ENCODE results near the gene HS6ST2. TPM values are rescaled to one million over a fixed set of nuclear protein-coding genes. Genes with fewer than 3 reads are reported as not detected.

The HS6ST2 gene
- total RNA-seq, 2 experiments from 2014 or later: not detected

DNA sequence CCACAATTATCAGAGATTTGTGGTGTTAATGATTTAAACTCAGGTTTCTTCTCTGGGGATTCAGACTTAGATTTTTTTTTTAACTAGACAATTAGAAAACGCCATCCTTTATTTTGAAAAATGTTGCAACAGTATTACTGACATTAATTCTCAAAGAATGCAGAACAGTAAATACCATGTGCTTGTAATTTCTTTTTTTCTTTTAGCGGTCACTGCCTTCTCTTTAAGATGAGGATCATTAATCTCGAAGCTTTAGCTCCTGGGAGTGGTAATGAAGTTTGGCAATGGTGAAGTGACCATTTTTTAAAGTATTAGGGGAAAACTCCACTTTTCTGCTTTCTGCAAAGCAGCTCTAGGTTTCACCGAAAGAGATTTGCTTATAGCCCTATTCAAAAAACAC is 305.6 kb downstream of the HS6ST2 start:
- POLR2A ChIA-PET: no interaction called here

GRCh38 chrX:132651421-132652086 is 306.9 kb downstream of the HS6ST2 start:
- ChIA-PET CTCF (no interaction called here), POLR2A (no interaction called here)
- Mint-ChIP-seq H3K27ac (no peak overlapping the region), H3K4me1 (no peaks in the 10 kb centered on the region), H3K27me3 (peaks cover 9% of the 10 kb centered on the region), H3K9me3 (no peaks in the 10 kb centered on the region), H3K36me3 (ENCODE audit: low read depth) (no peaks in the 10 kb centered on the region), H3K4me3 (no peak overlapping the region)
- DNase-seq: no peak

More for the DNA sequence above, 305.6 kb downstream of the HS6ST2 start:
- Mint-ChIP-seq H3K9me3 (no peaks in the 10 kb centered on the region), H3K27ac (no peak overlapping the region), H3K4me3 (no peak overlapping the region), H3K4me1 (no peaks in the 10 kb centered on the region), H3K36me3 (ENCODE audit: low read depth) (no peaks in the 10 kb centered on the region), H3K27me3 (peaks cover 9% of the 10 kb centered on the region)
- CTCF ChIA-PET: no interaction called here
- no peak for DNase-seq

- CTCF ChIA-PET: no interaction called here
- H3K36me3 Mint-ChIP-seq (ENCODE audit: low read depth): no peaks in the 10 kb centered on the region
- POLR2A ChIA-PET: interaction anchor here (0.7 kb wide), 1 partner anchor 66 kb away, joined by 5 read pairs; no protein-coding TSS in a partner anchor
- peaks cover 6% of the 10 kb centered on the region for H3K27me3 Mint-ChIP-seq
- H3K4me1 Mint-ChIP-seq: no peaks in the 10 kb centered on the region
- no peak for DNase-seq
- no peaks in the 10 kb centered on the region for H3K9me3 Mint-ChIP-seq
- no peak overlapping the region for H3K4me3 Mint-ChIP-seq
- H3K27ac Mint-ChIP-seq: no peak overlapping the region
Observed at GRCh38 chrX:132648895-132649294, 309.5 kb downstream of the HS6ST2 start.

DNA sequence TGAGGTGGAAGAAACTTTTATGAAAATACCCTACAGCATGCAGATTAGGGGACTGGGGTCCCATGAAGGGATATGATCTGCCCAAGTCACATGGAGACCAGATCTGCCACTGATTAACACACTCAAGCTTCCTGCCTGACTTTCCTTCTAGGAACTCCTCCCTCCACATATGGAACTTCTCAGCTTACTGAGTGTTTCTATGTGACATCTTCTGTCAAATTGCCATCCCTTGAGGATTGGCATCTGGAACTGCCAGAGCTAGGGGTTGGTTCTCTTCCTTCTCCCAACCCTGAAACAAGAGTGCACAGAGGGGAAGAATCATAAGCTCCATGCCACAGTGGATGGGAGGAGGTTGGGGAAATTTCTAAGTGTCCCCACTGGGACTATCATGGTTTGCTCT is 319.0 kb downstream of the HS6ST2 start:
- H3K4me1 Mint-ChIP-seq: no peaks in the 10 kb centered on the region
- no peak overlapping the region for H3K4me3 Mint-ChIP-seq
- no peaks in the 10 kb centered on the region for H3K36me3 Mint-ChIP-seq (ENCODE audit: low read depth)
- POLR2A ChIA-PET: no interaction called here
- CTCF ChIA-PET: no interaction called here
- no peaks in the 10 kb centered on the region for H3K27me3 Mint-ChIP-seq
- H3K9me3 Mint-ChIP-seq: no peaks in the 10 kb centered on the region
- no peak overlapping the region for H3K27ac Mint-ChIP-seq
- no peak for DNase-seq

DNA sequence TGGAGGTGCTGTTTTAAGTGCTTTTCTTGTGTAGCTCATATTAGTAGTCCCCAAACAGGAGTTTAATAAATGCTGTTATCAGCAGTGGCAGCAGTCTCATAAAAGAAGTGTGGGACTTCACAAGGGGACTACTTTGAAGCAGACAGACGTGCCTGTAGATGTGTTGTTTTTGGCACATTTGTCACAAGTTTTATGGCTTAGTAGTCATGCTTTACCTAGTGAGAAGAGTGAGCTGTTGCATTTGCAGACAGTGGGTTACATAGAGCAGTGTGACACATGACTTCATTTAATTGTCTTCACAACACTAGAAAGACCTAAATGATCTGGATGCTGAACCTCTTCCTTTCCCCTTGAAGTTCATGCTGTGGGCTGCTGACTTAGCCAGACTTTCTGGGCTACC is 320.1 kb downstream of the HS6ST2 start:
- Mint-ChIP-seq H3K27me3 (no peaks in the 10 kb centered on the region), H3K9me3 (no peaks in the 10 kb centered on the region), H3K36me3 (ENCODE audit: low read depth) (no peaks in the 10 kb centered on the region), H3K27ac (no peak overlapping the region), H3K4me1 (no peaks in the 10 kb centered on the region), H3K4me3 (no peak overlapping the region)
- CTCF ChIA-PET: no interaction called here
- no peak for DNase-seq
- POLR2A ChIA-PET: no interaction called here

DNA sequence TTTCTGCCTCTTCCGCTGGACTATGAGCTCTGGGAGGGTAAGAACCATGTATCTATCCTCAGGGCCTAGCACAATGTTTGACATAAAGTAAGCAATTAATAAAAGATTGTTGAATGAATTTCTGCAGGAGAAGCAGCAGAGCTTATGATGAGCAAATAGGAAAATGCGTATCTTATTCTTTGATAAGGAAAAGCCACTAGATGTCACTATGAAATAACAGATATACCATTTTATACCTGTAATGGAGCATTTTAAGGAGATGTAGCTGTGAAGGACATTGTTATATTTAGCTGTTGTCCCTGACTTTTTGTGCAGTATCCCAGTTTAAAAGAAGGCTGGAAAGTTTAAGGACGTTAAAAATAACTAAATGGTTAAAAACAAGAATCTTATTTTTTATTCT is 322.3 kb downstream of the HS6ST2 start:
- no peak overlapping the region for H3K4me3 Mint-ChIP-seq
- POLR2A ChIA-PET: no interaction called here
- H3K36me3 Mint-ChIP-seq (ENCODE audit: low read depth): no peaks in the 10 kb centered on the region
- DNase-seq: no peak
- H3K27ac Mint-ChIP-seq: no peak overlapping the region
- H3K4me1 Mint-ChIP-seq: no peaks in the 10 kb centered on the region
- H3K9me3 Mint-ChIP-seq: no peaks in the 10 kb centered on the region
- H3K27me3 Mint-ChIP-seq: no peaks in the 10 kb centered on the region
- CTCF ChIA-PET: interaction anchor here (0.6 kb wide), 1 partner anchor 837 kb away, joined by 3 read pairs; no protein-coding TSS in a partner anchor

DNA sequence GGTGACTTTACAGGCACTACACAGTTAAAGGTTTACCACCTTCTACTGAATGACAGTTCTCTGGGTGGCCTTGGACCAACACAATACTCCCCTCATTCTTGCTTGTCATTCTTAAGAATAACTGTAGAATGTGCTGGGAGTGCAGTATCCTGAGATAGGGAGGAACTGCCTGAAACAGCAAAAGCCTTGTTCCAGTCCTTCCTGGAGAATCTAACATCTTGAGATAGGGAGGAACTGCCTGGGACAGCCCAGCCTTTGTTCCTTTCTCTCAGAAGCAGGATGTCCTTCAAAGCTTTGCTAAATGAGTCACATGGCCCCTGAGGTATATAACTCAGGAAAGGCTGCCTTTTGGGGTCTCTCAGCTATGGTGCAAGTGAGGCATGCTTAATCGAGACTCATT is 323.9 kb downstream of the HS6ST2 start:
- Mint-ChIP-seq H3K4me1 (no peaks in the 10 kb centered on the region), H3K27me3 (no peaks in the 10 kb centered on the region), H3K4me3 (no peak overlapping the region), H3K36me3 (ENCODE audit: low read depth) (no peaks in the 10 kb centered on the region), H3K9me3 (no peaks in the 10 kb centered on the region), H3K27ac (no peak overlapping the region)
- POLR2A ChIA-PET: no interaction called here
- DNase-seq: no peak
- CTCF ChIA-PET: no interaction called here

DNA sequence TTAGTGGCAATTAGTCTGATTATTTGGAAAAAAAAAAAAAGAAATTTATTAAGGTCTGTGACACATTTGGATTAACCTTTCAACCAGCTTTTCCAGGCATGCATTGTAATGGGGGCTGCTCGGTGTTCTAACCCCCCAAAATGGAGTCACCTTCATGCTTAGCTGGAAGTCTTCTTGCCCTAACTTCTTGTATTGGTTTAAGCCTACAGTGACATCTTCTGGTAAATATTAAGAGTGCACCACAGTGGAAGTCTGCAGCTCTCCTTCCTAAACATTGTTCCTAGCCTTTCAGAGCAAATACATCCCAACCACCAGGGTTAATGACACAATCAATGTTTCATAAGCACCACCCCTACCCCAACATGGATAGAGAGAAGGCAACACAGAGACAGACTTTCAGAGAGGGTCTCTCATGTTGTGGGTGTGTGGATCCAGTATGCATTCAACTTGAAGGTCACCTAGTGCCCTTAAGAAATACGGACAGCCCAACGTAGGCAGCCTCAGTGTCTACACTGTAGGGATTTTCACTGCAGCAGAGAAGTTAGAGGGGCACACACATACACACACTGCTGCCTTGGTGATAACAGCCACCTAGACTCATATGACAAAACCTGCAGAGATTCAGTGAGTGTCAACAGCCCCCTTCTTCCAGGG is 326.7 kb downstream of the HS6ST2 start:
- no peaks in the 10 kb centered on the region for H3K27me3 Mint-ChIP-seq
- no peak overlapping the region for H3K4me3 Mint-ChIP-seq
- CTCF ChIA-PET: interaction anchor here (0.6 to 1.7 kb wide), 4 partner anchors 10 to 812 kb away, joined by 3 to 10 read pairs (median 5); no protein-coding TSS in a partner anchor

DNA sequence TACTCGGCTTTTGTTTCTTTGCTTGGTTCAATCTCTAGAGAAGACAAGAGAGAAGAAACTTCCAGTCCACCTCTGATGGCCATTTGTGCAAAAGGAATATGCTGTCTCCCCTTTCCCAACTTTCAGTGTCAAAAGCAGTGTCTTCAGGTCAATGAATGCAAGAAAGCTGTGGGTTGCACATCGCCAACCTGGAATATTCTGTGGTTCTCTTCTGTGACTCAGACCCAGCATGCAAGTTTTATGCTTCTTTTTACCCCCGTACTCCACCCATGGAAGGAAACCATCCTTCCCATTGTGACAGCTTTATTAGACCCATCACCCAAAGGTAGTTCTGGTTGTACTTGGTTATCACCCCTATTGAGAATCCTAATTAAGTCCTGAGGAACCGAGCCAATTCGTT is 334.0 kb downstream of the HS6ST2 start:
- H3K27me3 Mint-ChIP-seq: no peaks in the 10 kb centered on the region
- ChIA-PET POLR2A (no interaction called here), CTCF (no interaction called here)
- no peaks in the 10 kb centered on the region for H3K36me3 Mint-ChIP-seq (ENCODE audit: low read depth)
- H3K4me1 Mint-ChIP-seq: peaks cover 2% of the 10 kb centered on the region
- H3K4me3 Mint-ChIP-seq: no peak overlapping the region
- no peak overlapping the region for H3K27ac Mint-ChIP-seq
- no peak for DNase-seq
- H3K9me3 Mint-ChIP-seq: no peaks in the 10 kb centered on the region

More for the DNA sequence above, 326.7 kb downstream of the HS6ST2 start:
- POLR2A ChIA-PET: no interaction called here
- Mint-ChIP-seq H3K36me3 (ENCODE audit: low read depth) (no peaks in the 10 kb centered on the region), H3K4me1 (no peaks in the 10 kb centered on the region), H3K27ac (no peak overlapping the region), H3K9me3 (no peaks in the 10 kb centered on the region)
- no peak for DNase-seq

DNA sequence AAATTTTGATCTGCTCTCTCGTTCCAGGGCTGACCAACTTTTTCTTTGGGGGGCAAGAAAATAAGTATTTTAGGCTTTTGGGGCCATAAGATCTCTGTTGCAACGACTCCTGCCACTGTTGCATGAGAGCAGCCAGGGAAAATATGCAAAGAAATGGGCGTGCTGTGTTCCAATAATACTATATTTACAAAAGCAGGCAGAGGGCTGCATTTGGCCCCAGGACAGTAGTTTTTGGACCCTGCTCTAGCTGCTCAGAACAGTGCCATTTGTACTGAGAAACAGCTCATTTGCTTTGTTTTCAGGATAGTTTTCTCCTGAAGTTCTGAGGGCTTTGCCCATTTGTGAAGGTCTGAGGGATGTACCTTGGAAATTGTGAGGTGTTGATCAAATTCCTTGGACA is 334.5 kb downstream of the HS6ST2 start:
- ChIA-PET POLR2A (no interaction called here), CTCF (no interaction called here)
- no peak overlapping the region for H3K4me3 Mint-ChIP-seq
- DNase-seq: no peak
- H3K27me3 Mint-ChIP-seq: no peaks in the 10 kb centered on the region
- H3K9me3 Mint-ChIP-seq: no peaks in the 10 kb centered on the region
- no peak overlapping the region for H3K27ac Mint-ChIP-seq
- no peaks in the 10 kb centered on the region for H3K36me3 Mint-ChIP-seq (ENCODE audit: low read depth)
- H3K4me1 Mint-ChIP-seq: peaks cover 2% of the 10 kb centered on the region

GRCh38 chrX:132623300-132623699 is 335.1 kb downstream of the HS6ST2 start:
- ChIA-PET CTCF (no interaction called here), POLR2A (no interaction called here)
- Mint-ChIP-seq H3K36me3 (ENCODE audit: low read depth) (no peaks in the 10 kb centered on the region), H3K4me1 (peaks cover 2% of the 10 kb centered on the region), H3K4me3 (no peak overlapping the region), H3K9me3 (no peaks in the 10 kb centered on the region), H3K27ac (no peak overlapping the region), H3K27me3 (no peaks in the 10 kb centered on the region)
- no peak for DNase-seq

- CTCF ChIA-PET: interaction anchor here (1.9 kb wide), 1 partner anchor 9 kb away, joined by 10 read pairs; no protein-coding TSS in a partner anchor
Observed at GRCh38 chrX:132622130-132622529, 336.3 kb downstream of the HS6ST2 start.

DNA sequence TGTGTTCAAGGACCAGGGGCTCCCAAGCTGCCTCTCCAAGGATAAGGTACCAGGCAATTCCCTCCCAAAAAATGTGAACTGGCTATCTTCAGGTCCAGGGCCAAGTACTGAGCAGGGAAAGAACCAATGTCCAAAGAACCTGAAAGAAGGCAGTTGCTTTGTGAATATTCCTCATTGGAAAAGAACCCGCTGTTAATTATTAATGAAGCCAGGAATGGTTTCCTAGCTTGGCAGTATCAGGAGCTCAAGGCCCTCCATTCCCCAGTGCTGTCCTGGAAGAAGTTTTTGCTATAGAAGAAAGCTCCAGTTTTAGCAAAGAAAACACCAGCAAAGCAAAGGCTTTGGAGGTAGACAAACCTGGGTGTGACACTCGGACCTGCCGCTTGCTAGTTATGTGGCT is 339.6 kb downstream of the HS6ST2 start:
- no peak overlapping the region for H3K27ac Mint-ChIP-seq
- POLR2A ChIA-PET: no interaction called here
- CTCF ChIA-PET: interaction anchor here (0.6 to 1.0 kb wide), 2 partner anchors 528 to 1759 kb away, joined by 4 to 6 read pairs; no protein-coding TSS in a partner anchor
- H3K27me3 Mint-ChIP-seq: no peaks in the 10 kb centered on the region
- peaks cover 2% of the 10 kb centered on the region for H3K4me1 Mint-ChIP-seq
- H3K36me3 Mint-ChIP-seq (ENCODE audit: low read depth): no peaks in the 10 kb centered on the region
- DNase-seq: no peak
- H3K4me3 Mint-ChIP-seq: no peak overlapping the region
- no peaks in the 10 kb centered on the region for H3K9me3 Mint-ChIP-seq

More at GRCh38 chrX:132622130-132622529, 336.3 kb downstream of the HS6ST2 start:
- H3K36me3 Mint-ChIP-seq (ENCODE audit: low read depth): no peaks in the 10 kb centered on the region
- no peak overlapping the region for H3K27ac Mint-ChIP-seq
- no peak for DNase-seq
- H3K4me3 Mint-ChIP-seq: no peak overlapping the region
- POLR2A ChIA-PET: no interaction called here
- H3K9me3 Mint-ChIP-seq: no peaks in the 10 kb centered on the region
- H3K27me3 Mint-ChIP-seq: no peaks in the 10 kb centered on the region
- peaks cover 2% of the 10 kb centered on the region for H3K4me1 Mint-ChIP-seq
